Chondrocyte (in vitro differentiated cells): ENCODE results near the gene BFSP2. TPM values are rescaled to one million over a fixed set of nuclear protein-coding genes. Genes with fewer than 3 reads are reported as not detected.

Experiments
- DNase-seq: peaks from one replicate; pipeline ENCODE4 v3.0.0; 2021; ENCODE audit warnings: mixed read lengths, low spot score
- H3K27ac Mint-ChIP-seq: one replicate; pipeline ENCODE4 v1.8.0; 2021; ENCODE audit warnings: mild to moderate bottlenecking, moderate library complexity, mixed read lengths; ENCODE audit not compliant: unreplicated experiment
- H3K27me3 Mint-ChIP-seq: 2 replicates; pipeline ENCODE4 v1.8.0; 2021; ENCODE audit warnings: low read depth, mixed read lengths
- H3K36me3 Mint-ChIP-seq: 2 replicates; pipeline ENCODE4 v1.8.0; 2021; ENCODE audit warnings: low read depth, mixed read lengths
- H3K4me1 Mint-ChIP-seq: 2 replicates; pipeline ENCODE4 v1.8.0; 2021; ENCODE audit warnings: low read depth, mild to moderate bottlenecking, mixed read lengths
- H3K4me3 Mint-ChIP-seq: one replicate; pipeline ENCODE4 v1.8.0; 2021; ENCODE audit warnings: mild to moderate bottlenecking, moderate library complexity, mixed read lengths; ENCODE audit not compliant: unreplicated experiment
- H3K9me3 Mint-ChIP-seq: 2 replicates; pipeline ENCODE4 v1.8.0; 2021; ENCODE audit warnings: low read depth, mixed read lengths
- CTCF ChIP-seq: fragments of 200-600 bp; sonication (generic); IDR thresholded peaks from 2 replicates; pipeline ENCODE4 v1.5.0; 2021; ENCODE audit warnings: antibody characterized with exemption, mild to moderate bottlenecking, moderate library complexity
- total RNA-seq: library from RNA; stranded (reverse); gene quantifications from 3 replicates; pipeline ENCODE4 v1.2.1, GENCODE V29; 2021

Gene BFSP2
- total RNA-seq, 1 donor from 2014 or later = not detected

- Mint-ChIP-seq H3K27me3 (peaks cover 5% of the 10 kb centered on the region), H3K4me1 (peaks cover 24% of the 10 kb centered on the region), H3K4me3 (no peak overlapping the region), H3K36me3 (no peaks in the 10 kb centered on the region), H3K9me3 (no peaks in the 10 kb centered on the region), H3K27ac (no peak overlapping the region)
- no peak for TF ChIP-seq CTCF
- no peak for DNase-seq
Observed at GRCh38 chr3:133505813-133506212, 106.0 kb downstream of the BFSP2 start.

- no peak for DNase-seq
- Mint-ChIP-seq H3K9me3 (no peaks in the 10 kb centered on the region), H3K4me1 (peaks cover 24% of the 10 kb centered on the region), H3K27me3 (peaks cover 1% of the 10 kb centered on the region), H3K36me3 (no peaks in the 10 kb centered on the region), H3K27ac (no peak overlapping the region), H3K4me3 (no peak overlapping the region)
- no peak for TF ChIP-seq CTCF
Observed at GRCh38 chr3:133506215-133506901, 106.5 kb downstream of the BFSP2 start.

- Mint-ChIP-seq H3K27me3 (no peaks in the 10 kb centered on the region), H3K9me3 (no peaks in the 10 kb centered on the region), H3K36me3 (no peaks in the 10 kb centered on the region), H3K4me1 (peaks cover 24% of the 10 kb centered on the region), H3K4me3 (no peak overlapping the region), H3K27ac (no peak overlapping the region)
- TF ChIP-seq CTCF = no peak
- DNase-seq = no peak
Observed at GRCh38 chr3:133509488-133509887, 109.6 kb downstream of the BFSP2 start.

GRCh38 chr3:133512416-133513089, 112.7 kb downstream of the BFSP2 start:
- Mint-ChIP-seq H3K4me3 (no peak overlapping the region), H3K9me3 (no peaks in the 10 kb centered on the region), H3K27me3 (no peaks in the 10 kb centered on the region), H3K27ac (no peak overlapping the region), H3K4me1 (peaks cover 8% of the 10 kb centered on the region), H3K36me3 (no peaks in the 10 kb centered on the region)
- no peak for DNase-seq
- TF ChIP-seq CTCF = no peak

- Mint-ChIP-seq H3K27ac (no peak overlapping the region), H3K4me3 (no peak overlapping the region), H3K9me3 (no peaks in the 10 kb centered on the region), H3K36me3 (no peaks in the 10 kb centered on the region), H3K27me3 (no peaks in the 10 kb centered on the region), H3K4me1 (no peaks in the 10 kb centered on the region)
- no peak for DNase-seq
- TF ChIP-seq CTCF = no peak
Observed at GRCh38 chr3:133514418-133514817, 114.6 kb downstream of the BFSP2 start.
